ENCODE results near the gene EFCAB6. TPM values are rescaled to one million over a fixed set of nuclear protein-coding genes. Genes with fewer than 3 reads are reported as not detected.

The EFCAB6 gene
- total RNA-seq, 2 experiments from 2014 or later, result 0.13 TPM; not detected in 1

DNA sequence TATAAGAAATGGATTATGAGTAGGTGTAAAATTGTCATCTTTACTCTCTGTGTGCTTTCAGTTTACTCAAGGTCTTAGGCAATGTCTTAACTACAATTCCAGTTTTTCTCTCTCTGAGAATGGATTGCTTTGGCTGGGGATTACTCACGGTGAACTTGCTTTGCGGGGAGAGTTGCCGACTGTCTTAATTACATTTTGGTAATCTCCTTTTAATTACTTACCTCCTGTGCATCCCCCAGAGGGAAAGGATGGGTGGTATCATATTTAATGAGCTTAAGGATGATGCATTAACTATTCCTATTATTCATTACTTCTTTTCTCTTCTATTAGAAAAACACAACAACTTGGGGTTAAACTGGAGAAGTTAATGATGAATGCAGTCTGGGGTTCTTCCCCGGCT lies 240.9 kb downstream of the EFCAB6 start:
- Histone ChIP-seq H4K20me1 (ENCODE audit: insufficient read depth, low read length) (no peaks in the 10 kb centered on the region), H3K79me2 (ENCODE audit: insufficient read depth, low read depth, low read length) (no peaks in the 10 kb centered on the region), H3K9me3 (ENCODE audit: low read length) (no peaks in the 10 kb centered on the region), H3K4me2 (ENCODE audit: low read length) (no peak overlapping the region), H3K27ac (ENCODE audit: low read depth, low read length, poor library complexity, severe bottlenecking) (no peak overlapping the region), H2AFZ (ENCODE audit: low read length) (no peak overlapping the region), H3K36me3 (ENCODE audit: insufficient read depth, low read length) (no peaks in the 10 kb centered on the region), H3K9me2 (ENCODE audit: insufficient read depth, low read length) (no peaks in the 10 kb centered on the region), H3K4me3 (ENCODE audit: low read depth, low read length, poor library complexity, severe bottlenecking) (no peak overlapping the region), H3K4me1 (ENCODE audit: insufficient read depth, low read length, poor library complexity, severe bottlenecking) (no peaks in the 10 kb centered on the region)
- TF ChIP-seq CTCF (conservative IDR thresholded peaks at IDR 0.05; ENCODE audit: low read length), result no peak
- no peak for TF ChIP-seq EZH2phosphoT487 (IDR thresholded peaks at IDR 0.05; ENCODE audit: borderline replicate concordance, low read depth, low read length)
- intact Hi-C loops (cut with micrococcal nuclease; ENCODE audit: unreplicated experiment), result no loop called here
- ChIA-PET POLR2A (no interaction called here), CTCF (ENCODE audit: unreplicated experiment) (no interaction called here)
- DNase-seq (ENCODE audit: low spot score), result no peak
- no TSS peak for BruUV-seq (replicated peaks)

GRCh38 chr22:43570531-43571165 lies 241.5 kb downstream of the EFCAB6 start:
- H3K79me2 ChIP-seq (ENCODE audit: insufficient read depth, low read depth, low read length), result no peaks in the 10 kb centered on the region
- no peak overlapping the region for H3K4me3 ChIP-seq (ENCODE audit: low read depth, low read length, poor library complexity, severe bottlenecking)
- no peaks in the 10 kb centered on the region for H3K36me3 ChIP-seq (ENCODE audit: insufficient read depth, low read length)
- no peak overlapping the region for H3K4me2 ChIP-seq (ENCODE audit: low read length)
- H3K4me1 ChIP-seq (ENCODE audit: insufficient read depth, low read length, poor library complexity, severe bottlenecking), result no peaks in the 10 kb centered on the region
- no peaks in the 10 kb centered on the region for H3K9me3 ChIP-seq (ENCODE audit: low read length)
- no peak overlapping the region for H2AFZ ChIP-seq (ENCODE audit: low read length)
- TF ChIP-seq CTCF (conservative IDR thresholded peaks at IDR 0.05; ENCODE audit: low read length) (no peak), EZH2phosphoT487 (IDR thresholded peaks at IDR 0.05; ENCODE audit: borderline replicate concordance, low read depth, low read length) (no peak)
- no peaks in the 10 kb centered on the region for H4K20me1 ChIP-seq (ENCODE audit: insufficient read depth, low read length)
- POLR2A ChIA-PET, result no interaction called here
- no peak overlapping the region for H3K27ac ChIP-seq (ENCODE audit: low read depth, low read length, poor library complexity, severe bottlenecking)
- CTCF ChIA-PET (ENCODE audit: unreplicated experiment), result no interaction called here
- DNase-seq (ENCODE audit: low spot score), result no peak
- intact Hi-C loops (cut with micrococcal nuclease; ENCODE audit: unreplicated experiment), result no loop called here
- BruUV-seq (replicated peaks), result no TSS peak
- H3K9me2 ChIP-seq (ENCODE audit: insufficient read depth, low read length), result no peaks in the 10 kb centered on the region

GRCh38 chr22:43569111-43569510 lies 243.0 kb downstream of the EFCAB6 start:
- no peak overlapping the region for H3K4me2 ChIP-seq (ENCODE audit: low read length)
- TF ChIP-seq EZH2phosphoT487 (IDR thresholded peaks at IDR 0.05; ENCODE audit: borderline replicate concordance, low read depth, low read length) (no peak), CTCF (conservative IDR thresholded peaks at IDR 0.05; ENCODE audit: low read length) (no peak)
- CTCF ChIA-PET (ENCODE audit: unreplicated experiment), result no interaction called here

More at GRCh38 chr22:43569111-43569510, 243.0 kb downstream of the EFCAB6 start:
- H3K9me2 ChIP-seq (ENCODE audit: insufficient read depth, low read length), result no peaks in the 10 kb centered on the region
- H3K79me2 ChIP-seq (ENCODE audit: insufficient read depth, low read depth, low read length), result no peaks in the 10 kb centered on the region
- DNase-seq (ENCODE audit: low spot score), result no peak
- no peak overlapping the region for H2AFZ ChIP-seq (ENCODE audit: low read length)
- intact Hi-C loops (cut with micrococcal nuclease; ENCODE audit: unreplicated experiment), result no loop called here
- H3K4me1 ChIP-seq (ENCODE audit: insufficient read depth, low read length, poor library complexity, severe bottlenecking), result no peaks in the 10 kb centered on the region
- H3K9me3 ChIP-seq (ENCODE audit: low read length), result no peaks in the 10 kb centered on the region
- no peaks in the 10 kb centered on the region for H3K36me3 ChIP-seq (ENCODE audit: insufficient read depth, low read length)
- no TSS peak for BruUV-seq (replicated peaks)
- no peak overlapping the region for H3K27ac ChIP-seq (ENCODE audit: low read depth, low read length, poor library complexity, severe bottlenecking)
- POLR2A ChIA-PET, result interaction anchor here (0.6 kb wide), 1 partner anchor 1164 kb away, joined by 3 read pairs; no protein-coding TSS in a partner anchor
- H3K4me3 ChIP-seq (ENCODE audit: low read depth, low read length, poor library complexity, severe bottlenecking), result no peak overlapping the region
- H4K20me1 ChIP-seq (ENCODE audit: insufficient read depth, low read length), result no peaks in the 10 kb centered on the region
